ENCODE measurements around the gene KCNK2. TPM values are rescaled to one million over a fixed set of nuclear protein-coding genes. Genes with fewer than 3 reads are reported as not detected.

The KCNK2 gene
- polyA plus RNA-seq, 3 donors: not detected

GRCh38 chr1:215256936-215257679, 174.6 kb downstream of the KCNK2 start:
- no peak overlapping the region for H3K27ac ChIP-seq (ENCODE audit: low read depth in 1 of 2, low read length in 2 of 2)
- H3K4me3 Mint-ChIP-seq: no peak overlapping the region
- H3K27ac Mint-ChIP-seq: no peak overlapping the region
- H3K4me1 Mint-ChIP-seq: no peaks in the 10 kb centered on the region
- H3K36me3 Mint-ChIP-seq: no peaks in the 10 kb centered on the region
- no peak overlapping the region for H3K4me2 ChIP-seq (replicated peaks; ENCODE audit: extremely low read depth, low read length, poor library complexity, severe bottlenecking)
- no peak overlapping the region for H2AFZ ChIP-seq (ENCODE audit: insufficient read depth, low read depth, low read length, poor library complexity, severe bottlenecking)
- 71% methylated on average over 2 of the region's 3 CpGs for WGBS (ENCODE audit: insufficient coverage)
- H3K79me2 ChIP-seq (ENCODE audit: insufficient read depth, low read length): no peaks in the 10 kb centered on the region
- no peak overlapping the region for H3K9ac ChIP-seq (ENCODE audit: insufficient read depth, low read length, poor library complexity, severe bottlenecking)
- no peak overlapping the region for H3K4me3 ChIP-seq (replicated peaks in 1 of 3; ENCODE audit: low read depth in 2 of 3, low read length in 3 of 3)
- TF ChIP-seq CTCF (IDR thresholded peaks at IDR 0.05): no peak
- intact Hi-C loops (cut with micrococcal nuclease): no loop called here
- H3K27me3 ChIP-seq (ENCODE audit: control insufficient read depth in 2 of 2, insufficient read depth in 2 of 2, low read length in 2 of 2): no peaks in the 10 kb centered on the region
- DNase-seq: no peak
- H4K20me1 ChIP-seq (ENCODE audit: insufficient read depth, low read length): no peaks in the 10 kb centered on the region
- H3K9me3 ChIP-seq (replicated peaks in 1 of 2; ENCODE audit: control insufficient read depth in 1 of 2, insufficient read depth in 1 of 2, low read length in 2 of 2): peaks cover 0 to 3% of the 10 kb centered on the region in 2 donors
- H3K9me3 Mint-ChIP-seq: peaks cover 2 to 7% (median 5%) of the 10 kb centered on the region in 7 donors
- no peaks in the 10 kb centered on the region for H3K4me1 ChIP-seq (ENCODE audit: control insufficient read depth in 1 of 2, insufficient read depth in 2 of 2, low read length in 2 of 2)
- H3K36me3 ChIP-seq (replicated peaks in 1 of 2; ENCODE audit: control insufficient read depth in 1 of 2, insufficient read depth in 2 of 2, low read length in 2 of 2): no peaks in the 10 kb centered on the region
- no peaks in the 10 kb centered on the region for H3K27me3 Mint-ChIP-seq (ENCODE audit: low read depth in 3 of 3)

GRCh38 chr1:215260711-215261110, 178.2 kb downstream of the KCNK2 start:
- intact Hi-C loops (cut with micrococcal nuclease): no loop called here
- 100% methylated on average over 2 of the region's 5 CpGs for WGBS (ENCODE audit: insufficient coverage)
- Histone ChIP-seq H4K20me1 (ENCODE audit: insufficient read depth, low read length) (no peaks in the 10 kb centered on the region), H3K4me2 (replicated peaks; ENCODE audit: extremely low read depth, low read length, poor library complexity, severe bottlenecking) (no peak overlapping the region), H3K79me2 (ENCODE audit: insufficient read depth, low read length) (no peaks in the 10 kb centered on the region), H3K9ac (ENCODE audit: insufficient read depth, low read length, poor library complexity, severe bottlenecking) (no peak overlapping the region), H3K9me3 (replicated peaks in 1 of 2; ENCODE audit: control insufficient read depth in 1 of 2, insufficient read depth in 1 of 2, low read length in 2 of 2) (peaks cover 0 to 3% of the 10 kb centered on the region in 2 donors), H2AFZ (ENCODE audit: insufficient read depth, low read depth, low read length, poor library complexity, severe bottlenecking) (no peak overlapping the region), H3K4me3 (replicated peaks in 1 of 3; ENCODE audit: low read depth in 2 of 3, low read length in 3 of 3) (no peak overlapping the region), H3K27me3 (ENCODE audit: control insufficient read depth in 2 of 2, insufficient read depth in 2 of 2, low read length in 2 of 2) (no peaks in the 10 kb centered on the region), H3K27ac (ENCODE audit: low read depth in 1 of 2, low read length in 2 of 2) (no peak overlapping the region), H3K36me3 (replicated peaks in 1 of 2; ENCODE audit: control insufficient read depth in 1 of 2, insufficient read depth in 2 of 2, low read length in 2 of 2) (no peaks in the 10 kb centered on the region), H3K4me1 (ENCODE audit: control insufficient read depth in 1 of 2, insufficient read depth in 2 of 2, low read length in 2 of 2) (no peaks in the 10 kb centered on the region)
- no peak for DNase-seq
- no peak for TF ChIP-seq CTCF (IDR thresholded peaks at IDR 0.05)
- Mint-ChIP-seq H3K4me3 (no peak overlapping the region), H3K27me3 (ENCODE audit: low read depth in 3 of 3) (peaks cover 0 to 2% (median 0%) of the 10 kb centered on the region in 3 donors), H3K36me3 (no peaks in the 10 kb centered on the region), H3K27ac (no peak overlapping the region), H3K4me1 (no peaks in the 10 kb centered on the region), H3K9me3 (peaks cover 3 to 8% (median 5%) of the 10 kb centered on the region in 7 donors)

Data from CD14-positive monocyte (primary cell).